Measurements from ENCODE around the gene LRG1.
"Not testable (repeated sequence)": the region's sequence is repeated elsewhere in the genome, so short reads cannot be mapped to it uniquely, and the experiment has no call there.

The LRG1 gene

DNA sequence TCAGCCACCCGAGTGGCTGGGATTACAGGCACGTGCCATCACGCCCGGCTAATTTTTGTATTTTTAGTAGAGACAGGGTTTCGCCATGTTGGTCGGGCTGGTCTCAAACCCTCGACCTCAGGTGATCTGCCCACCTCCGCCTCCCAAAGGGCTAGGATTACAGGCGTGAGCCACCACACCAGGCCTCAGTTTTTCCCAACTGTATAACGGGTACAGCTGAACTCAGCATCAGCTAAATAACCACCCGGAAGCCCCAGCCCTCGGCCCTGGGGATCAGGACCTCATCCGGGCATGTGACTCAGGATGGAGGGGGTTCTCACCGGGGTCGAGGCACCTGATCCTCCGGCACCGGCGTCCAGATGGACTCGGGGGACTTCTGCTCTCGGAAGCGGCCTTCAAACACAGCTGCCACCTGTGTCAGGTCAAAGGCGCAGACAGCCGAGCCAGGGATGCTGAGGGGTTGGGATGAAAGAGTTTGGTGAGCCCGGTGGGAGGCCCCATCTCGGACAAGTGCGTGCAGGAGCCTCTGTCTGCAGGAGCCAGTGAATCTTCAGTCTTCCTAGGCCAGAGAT, 10.7 kb upstream of the LRG1 start:
- TF ChIP-seq, protein P1, sequence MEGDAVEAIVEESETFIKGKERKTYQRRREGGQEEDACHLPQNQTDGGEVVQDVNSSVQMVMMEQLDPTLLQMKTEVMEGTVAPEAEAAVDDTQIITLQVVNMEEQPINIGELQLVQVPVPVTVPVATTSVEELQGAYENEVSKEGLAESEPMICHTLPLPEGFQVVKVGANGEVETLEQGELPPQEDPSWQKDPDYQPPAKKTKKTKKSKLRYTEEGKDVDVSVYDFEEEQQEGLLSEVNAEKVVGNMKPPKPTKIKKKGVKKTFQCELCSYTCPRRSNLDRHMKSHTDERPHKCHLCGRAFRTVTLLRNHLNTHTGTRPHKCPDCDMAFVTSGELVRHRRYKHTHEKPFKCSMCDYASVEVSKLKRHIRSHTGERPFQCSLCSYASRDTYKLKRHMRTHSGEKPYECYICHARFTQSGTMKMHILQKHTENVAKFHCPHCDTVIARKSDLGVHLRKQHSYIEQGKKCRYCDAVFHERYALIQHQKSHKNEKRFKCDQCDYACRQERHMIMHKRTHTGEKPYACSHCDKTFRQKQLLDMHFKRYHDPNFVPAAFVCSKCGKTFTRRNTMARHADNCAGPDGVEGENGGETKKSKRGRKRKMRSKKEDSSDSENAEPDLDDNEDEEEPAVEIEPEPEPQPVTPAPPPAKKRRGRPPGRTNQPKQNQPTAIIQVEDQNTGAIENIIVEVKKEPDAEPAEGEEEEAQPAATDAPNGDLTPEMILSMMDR (IDR thresholded peaks at IDR 0.05; ENCODE audit: control insufficient read depth, extremely low read depth, insufficient read depth) = no peak
- H3K4me3 ChIP-seq (ENCODE audit: low read depth, low read length) = no peak overlapping the region
- DNase-seq (ENCODE audit: low read depth) = no peak

GRCh38 chr19:4550018-4550417, 10.2 kb upstream of the LRG1 start:
- no peak for DNase-seq (ENCODE audit: low read depth)
- H3K4me3 ChIP-seq (ENCODE audit: low read depth, low read length) = no peak overlapping the region
- TF ChIP-seq, protein P1 (IDR thresholded peaks at IDR 0.05; ENCODE audit: control insufficient read depth, extremely low read depth, insufficient read depth) = no peak

GRCh38 chr19:4548238-4548584, 8.4 kb upstream of the LRG1 start:
- no peak for DNase-seq (ENCODE audit: low read depth)
- no peak overlapping the region for H3K4me3 ChIP-seq (ENCODE audit: low read depth, low read length)
- TF ChIP-seq, protein P1 (IDR thresholded peaks at IDR 0.05; ENCODE audit: control insufficient read depth, extremely low read depth, insufficient read depth) = no peak

- H3K4me3 ChIP-seq (ENCODE audit: low read depth, low read length) = no peak overlapping the region
- DNase-seq (ENCODE audit: low read depth) = peak; percentile 25
- TF ChIP-seq, protein P1 (IDR thresholded peaks at IDR 0.05; ENCODE audit: control insufficient read depth, extremely low read depth, insufficient read depth) = peak; percentile 49
These were observed 7.7 kb upstream of the LRG1 start for GRCh38 chr19:4547303-4548237.

GRCh38 chr19:4543842-4544647, 4.2 kb upstream of the LRG1 start:
- DNase-seq (ENCODE audit: low read depth) = no peak
- TF ChIP-seq, protein P1 (IDR thresholded peaks at IDR 0.05; ENCODE audit: control insufficient read depth, extremely low read depth, insufficient read depth) = no peak
- H3K4me3 ChIP-seq (ENCODE audit: low read depth, low read length) = no peak overlapping the region

DNA sequence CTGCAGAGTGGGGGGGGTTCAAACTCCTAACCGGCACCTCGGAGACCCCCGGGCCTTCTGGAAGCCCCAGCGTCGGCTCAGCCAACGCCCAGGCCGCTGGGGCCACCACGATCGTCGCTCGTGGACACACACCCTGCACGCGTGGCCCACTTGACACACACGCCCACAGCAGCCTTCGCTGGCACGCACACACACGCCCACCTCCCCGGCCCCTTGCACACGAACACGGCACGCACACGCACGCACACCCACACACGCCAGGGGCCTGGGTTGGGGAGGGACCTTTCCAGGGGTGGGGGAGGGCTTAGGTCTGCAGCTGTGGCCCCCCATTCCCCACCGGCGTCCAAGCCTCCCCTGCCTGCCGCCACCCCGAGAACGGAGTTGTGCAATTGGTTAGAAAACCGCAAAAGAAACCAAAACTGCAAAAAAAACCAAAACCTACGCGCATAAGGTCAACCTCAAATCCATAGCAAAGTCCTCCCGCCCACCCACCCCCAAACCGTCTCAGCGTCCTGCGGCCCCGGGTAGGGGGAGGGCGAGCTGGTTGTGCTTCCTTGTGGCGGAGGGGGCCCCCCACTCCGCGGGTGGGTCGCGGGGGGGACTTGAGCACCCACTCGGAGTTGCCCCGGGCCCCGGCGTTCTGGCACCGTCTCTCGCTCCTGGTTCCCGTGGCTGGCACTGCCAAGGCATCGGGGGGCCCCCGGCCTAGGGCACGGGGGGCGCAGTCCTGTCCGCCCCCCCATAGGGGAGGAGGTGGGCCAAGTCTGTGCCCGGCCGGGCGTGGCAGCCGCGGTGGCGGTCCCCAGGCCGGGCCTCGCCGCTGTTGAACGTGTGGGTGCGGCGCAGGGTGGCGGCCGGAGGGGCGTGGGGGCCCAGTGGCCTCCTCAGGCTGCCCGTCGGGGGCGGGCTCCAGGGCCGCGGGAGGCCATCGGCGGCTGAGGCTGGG, 3.3 kb upstream of the LRG1 start:
- no peak overlapping the region for H3K4me3 ChIP-seq (ENCODE audit: low read depth, low read length)
- TF ChIP-seq, protein P1 (IDR thresholded peaks at IDR 0.05; ENCODE audit: control insufficient read depth, extremely low read depth, insufficient read depth) = no peak
- DNase-seq (ENCODE audit: low read depth) = no peak

DNA sequence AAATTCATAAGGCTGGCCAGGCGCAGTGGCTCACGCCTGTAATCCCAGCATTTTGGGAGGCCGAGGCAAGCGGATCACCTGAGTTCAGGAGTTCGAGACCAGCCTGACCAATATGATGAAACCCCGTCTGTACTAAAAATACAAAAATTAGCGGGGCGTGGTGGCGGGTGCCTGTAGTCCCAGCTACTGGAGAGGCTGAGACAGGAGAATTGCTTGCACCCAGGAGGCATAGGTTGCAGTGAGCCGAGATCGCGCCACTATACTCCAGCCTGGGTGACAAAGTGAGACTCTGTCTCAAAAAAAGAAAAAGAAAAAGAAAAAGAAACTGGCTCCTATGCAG, 1.9 kb upstream of the LRG1 start:
- not testable (repeated sequence) for DNase-seq (ENCODE audit: low read depth); H3K4me3 ChIP-seq (ENCODE audit: low read depth, low read length)

All from LNCaP clone FGC (cell line).